GM18498 (cell line): ENCODE results near the gene XAGE2.
"Not testable (repeated sequence)": the region's sequence is repeated elsewhere in the genome, so short reads cannot be mapped to it uniquely, and the experiment has no call there.

ENCODE experiments used
- ATAC-seq: cut with Tn5 transposase; IDR thresholded peaks from one replicate; pipeline ENCODE4 v1.9.1; 2021; ENCODE audit warnings: mild to moderate bottlenecking, moderate library complexity; ENCODE audit not compliant: unreplicated experiment

XAGE2 gene

GRCh38 chrX:52368368-52369055, at the start of gene XAGE2:
Gene XAGE2 (plus strand): TSS chrX:52369021. CDS start chrX:52370015, 994 bp downstream.
- no peak for ATAC-seq

- no peak for ATAC-seq
These were observed 31.4 kb upstream of the XAGE2 start for GRCh38 chrX:52337410-52337809.

GRCh38 chrX:52341493-52341892, 27.3 kb upstream of the XAGE2 start:
- no peak for ATAC-seq

- not testable (repeated sequence) for ATAC-seq
These were observed 25.7 kb upstream of the XAGE2 start for GRCh38 chrX:52343131-52343530.

- peak; percentile 60 for ATAC-seq
These were observed 23.4 kb upstream of the XAGE2 start for GRCh38 chrX:52345402-52345801.

- no peak for ATAC-seq
These were observed 22.4 kb upstream of the XAGE2 start for GRCh38 chrX:52346174-52347165.

GRCh38 chrX:52349681-52350080, 19.1 kb upstream of the XAGE2 start:
- ATAC-seq = no peak

- no peak for ATAC-seq
These were observed 16.3 kb upstream of the XAGE2 start for GRCh38 chrX:52352551-52352950.

- ATAC-seq = no peak
These were observed 15.0 kb upstream of the XAGE2 start for GRCh38 chrX:52353838-52354237.

GRCh38 chrX:52355108-52355507, 13.7 kb upstream of the XAGE2 start:
- ATAC-seq = no peak

GRCh38 chrX:52359614-52360232, 9.1 kb upstream of the XAGE2 start:
- ATAC-seq = no peak

GRCh38 chrX:52361941-52362340, 6.9 kb upstream of the XAGE2 start:
- ATAC-seq = no peak

GRCh38 chrX:52363247-52363883, 5.5 kb upstream of the XAGE2 start:
- ATAC-seq = no peak

GRCh38 chrX:52378870-52379269, 10.0 kb downstream of the XAGE2 start:
- no peak for ATAC-seq

GRCh38 chrX:52380993-52381392, 12.2 kb downstream of the XAGE2 start:
- ATAC-seq = no peak

- ATAC-seq = no peak
These were observed 41.9 kb downstream of the XAGE2 start for GRCh38 chrX:52410439-52411394.

GRCh38 chrX:52415304-52415703, 46.5 kb downstream of the XAGE2 start:
- ATAC-seq = no peak

GRCh38 chrX:52416816-52417215, 48.0 kb downstream of the XAGE2 start:
- no peak for ATAC-seq

- no peak for ATAC-seq
These were observed 52.1 kb downstream of the XAGE2 start for GRCh38 chrX:52420824-52421443.
